IPS DF 19.7 (cell line): ENCODE results near the gene ERCC4.

Source experiments
- DNase-seq: peaks from one replicate; pipeline ENCODE4 v3.0.0-alpha.2; 2013; ENCODE audit warnings: low read depth, low spot score

The ERCC4 gene

GRCh38 chr16:13948086-13948485, 28.1 kb downstream of the ERCC4 start:
- no peak for DNase-seq

- no peak for DNase-seq
These were observed 31.0 kb downstream of the ERCC4 start for GRCh38 chr16:13950821-13951547.

- no peak for DNase-seq
These were observed 31.7 kb downstream of the ERCC4 start for GRCh38 chr16:13951611-13952010.

GRCh38 chr16:13953501-13953900, 33.5 kb downstream of the ERCC4 start:
- no peak for DNase-seq

- DNase-seq = no peak
These were observed 36.8 kb downstream of the ERCC4 start for GRCh38 chr16:13956635-13957196.

GRCh38 chr16:13957197-13958078, 37.5 kb downstream of the ERCC4 start:
- DNase-seq = no peak

GRCh38 chr16:13958474-13958873, 38.5 kb downstream of the ERCC4 start:
- DNase-seq = no peak

GRCh38 chr16:13959626-13960025, 39.7 kb downstream of the ERCC4 start:
- no peak for DNase-seq

- DNase-seq = no peak
These were observed 41.3 kb downstream of the ERCC4 start for GRCh38 chr16:13961099-13961811.

GRCh38 chr16:13962232-13962631, 42.3 kb downstream of the ERCC4 start:
- DNase-seq = no peak

- DNase-seq = no peak
These were observed 48.9 kb downstream of the ERCC4 start for GRCh38 chr16:13968835-13969234.

GRCh38 chr16:13969711-13970110, 49.8 kb downstream of the ERCC4 start:
- DNase-seq = no peak

- no peak for DNase-seq
These were observed 50.9 kb downstream of the ERCC4 start for GRCh38 chr16:13970708-13971422.

- no peak for DNase-seq
These were observed 53.5 kb downstream of the ERCC4 start for GRCh38 chr16:13973321-13974023.

- no peak for DNase-seq
These were observed 57.2 kb downstream of the ERCC4 start for GRCh38 chr16:13977177-13977576.

- DNase-seq = no peak
These were observed 62.5 kb downstream of the ERCC4 start for GRCh38 chr16:13982451-13982850.

- no peak for DNase-seq
These were observed 63.7 kb downstream of the ERCC4 start for GRCh38 chr16:13983625-13984024.

- no peak for DNase-seq
These were observed 64.8 kb downstream of the ERCC4 start for GRCh38 chr16:13984794-13985193.

GRCh38 chr16:13988038-13988437, 68.1 kb downstream of the ERCC4 start:
- DNase-seq = no peak

- DNase-seq = no peak
These were observed 72.4 kb downstream of the ERCC4 start for GRCh38 chr16:13992322-13992721.

GRCh38 chr16:13992976-13993375, 73.0 kb downstream of the ERCC4 start:
- no peak for DNase-seq
